B cell (primary cell): ENCODE results near the gene POLR2A. TPM values are rescaled to one million over a fixed set of nuclear protein-coding genes. Genes with fewer than 3 reads are reported as not detected.
A peak's percentile ranks its signal among the peaks of the same experiment; 100 is the strongest.

Experiments
- ATAC-seq: fragments of 200-7000 bp; cut with Tn5 transposase; one replicate; pipeline ENCODE4 v1.10.0; 2021; ENCODE audit warnings: low read depth, mild to moderate bottlenecking, moderate number of reproducible peaks, moderate library complexity
- CTCF ChIA-PET: fragments of 350-600 bp; sonication (Branson Sonifier 250); formaldehyde crosslinking; loops from one replicate; lab custom pipeline; 2021; ENCODE audit warnings: antibody characterized with exemption, inconsistent platforms; lab: Charles Lee
- POLR2A ChIA-PET: fragments of 350-600 bp; sonication (Branson Sonifier 250); formaldehyde crosslinking; loops from one replicate; lab custom pipeline; 2021; ENCODE audit warnings: antibody characterized with exemption; lab: Charles Lee
- DNase-seq: peaks from one replicate; pipeline ENCODE4 v3.0.0; 2013
- H2AFZ ChIP-seq: 2 replicates; pipeline ENCODE4 v1.6.1; 2012; ENCODE audit warnings: mild to moderate bottlenecking, low read depth, low read length; ENCODE audit not compliant: insufficient read depth, poor library complexity, severe bottlenecking
- H3K27ac ChIP-seq, 2 donors: 1 replicate in 1 of 2; 2 replicates in 1 of 2; pipeline ENCODE4 v1.5.1; 2012 to 2013; ENCODE audit warnings: low read length in 2 of 2, mild to moderate bottlenecking in 2 of 2, moderate library complexity in 1 of 2
- H3K27me3 ChIP-seq, 4 experiments: fragments of 200-600 bp in 1 of 4; sonication (generic) in 1 of 4; replicated peaks in 1 of 4; 1 replicate in 2 of 4; 2 replicates in 2 of 4; pipeline versions ENCODE4 v1.6.1 to v1.7.0; 2013 to 2016; ENCODE audit warnings: low read length in 3 of 4, mild to moderate bottlenecking in 2 of 4, mixed read lengths in 1 of 4, moderate library complexity in 1 of 4; ENCODE audit not compliant: insufficient read depth in 4 of 4, control insufficient read depth in 3 of 4; ENCODE audit errors: control extremely low read depth in 1 of 4
- H3K36me3 ChIP-seq, 2 experiments: replicated peaks in 1 of 2; 1 replicate in 1 of 2; 2 replicates in 1 of 2; pipeline versions ENCODE4 v1.6.1 to v1.7.1; 2013; ENCODE audit warnings: low read length in 1 of 2; ENCODE audit not compliant: insufficient read depth in 2 of 2, control insufficient read depth in 1 of 2; ENCODE audit errors: control extremely low read depth in 1 of 2, extremely low read depth in 1 of 2
- H3K4me1 ChIP-seq, 2 donors: fragments of 200-600 bp in 1 of 2; sonication (generic) in 1 of 2; 1 replicate in 1 of 2; 2 replicates in 1 of 2; pipeline versions ENCODE4 v1.5.1 to v1.6.1; 2013 to 2017; ENCODE audit warnings: low read length in 2 of 2; ENCODE audit not compliant: control insufficient read depth in 2 of 2, insufficient read depth in 2 of 2
- H3K4me2 ChIP-seq: replicated peaks from 2 replicates; pipeline ENCODE3; 2012; ENCODE audit warnings: mild to moderate bottlenecking, low read depth, low read length; ENCODE audit not compliant: poor library complexity, severe bottlenecking
- H3K4me3 ChIP-seq, 5 experiments: fragments of 200-600 bp in 1 of 5; sonication (generic) in 1 of 5; 1 replicate in 3 of 5; 2 replicates in 2 of 5; pipeline versions ENCODE4 v1.5.1 to v1.7.0; 2011 to 2016; ENCODE audit warnings: low read length in 4 of 5, mild to moderate bottlenecking in 4 of 5, low read depth in 2 of 5, control low read depth in 1 of 5, moderate library complexity in 1 of 5; ENCODE audit not compliant: insufficient read depth in 1 of 5; ENCODE audit errors: control extremely low read depth in 1 of 5, extremely low read depth in 1 of 5
- H3K79me2 ChIP-seq: fragments of 200-600 bp; sonication (generic); one replicate; pipeline ENCODE4 v1.6.0; 2016; ENCODE audit warnings: low read length; ENCODE audit not compliant: control insufficient read depth, insufficient read depth
- H3K9ac ChIP-seq: fragments of 200-600 bp; sonication (generic); 2 replicates; pipeline ENCODE4 v1.6.1; 2017; ENCODE audit warnings: mild to moderate bottlenecking, low read length, moderate library complexity
- H3K9me3 ChIP-seq, 3 donors: one replicate each; pipeline versions ENCODE4 v1.6.1 to v1.7.1; 2013; ENCODE audit warnings: low read length in 2 of 3; ENCODE audit not compliant: control insufficient read depth in 2 of 3, insufficient read depth in 1 of 3; ENCODE audit errors: control extremely low read depth in 1 of 3
- H4K20me1 ChIP-seq: 2 replicates; pipeline ENCODE4 v1.6.0; 2012; ENCODE audit warnings: mild to moderate bottlenecking, low read length; ENCODE audit not compliant: insufficient read depth, control insufficient read depth, poor library complexity, severe bottlenecking
- H3K27ac Mint-ChIP-seq: one replicate; pipeline ENCODE4 v1.8.0; 2021; ENCODE audit warnings: mixed read lengths
- H3K27me3 Mint-ChIP-seq: one replicate; pipeline ENCODE4 v1.8.0; 2021; ENCODE audit warnings: mixed read lengths
- H3K4me1 Mint-ChIP-seq: one replicate; pipeline ENCODE4 v1.8.0; 2021; ENCODE audit warnings: mixed read lengths
- H3K4me3 Mint-ChIP-seq: one replicate; pipeline ENCODE4 v1.8.0; 2021; ENCODE audit warnings: mixed read lengths
- H3K9me3 Mint-ChIP-seq: one replicate; pipeline ENCODE4 v1.8.0; 2022; ENCODE audit warnings: mixed read lengths; ENCODE audit not compliant: insufficient read depth
- CTCF ChIP-seq: fragments of 200-600 bp; IDR thresholded peaks from one replicate; pipeline ENCODE4 v1.8.0; 2022; ENCODE audit warnings: antibody characterized with exemption, mild to moderate bottlenecking
- EZH2 ChIP-seq: IDR thresholded peaks from 2 replicates; pipeline ENCODE4 v1.6.1; 2012; ENCODE audit warnings: borderline replicate concordance, low read depth, mild to moderate bottlenecking, moderate library complexity, low read length; ENCODE audit not compliant: insufficient read depth, poor library complexity, severe bottlenecking
- WGBS: methylation state at CpG from one replicate; pipeline ENCODE4 v1.1.5; 2013; ENCODE audit warnings: missing lambda C conversion rate; ENCODE audit not compliant: insufficient coverage; 5-methylcytosine and 5-hydroxymethylcytosine counted together
- intact Hi-C: fragments of 100-400 bp; cut with micrococcal nuclease; formaldehyde crosslinking; loops from one replicate; pipeline ENCODE4 v1.10.0; 2022
- polyA plus RNA-seq: library from polyadenylated mRNA; depleted of rRNA; stranded (reverse); fragments of >200 nt; gene quantifications from 2 replicates; pipeline ENCODE4 v1.2.3, GENCODE V29; 2012
- total RNA-seq, 2 donors: library from RNA; stranded (reverse); fragments of 120-200 nt in 1 of 2; gene quantifications; 1 replicate in 1 of 2; 2 replicates in 1 of 2; pipeline versions ENCODE4 v1.2.3 to v1.2.4, GENCODE V29; 2013 to 2022

The POLR2A gene
- total and polyA plus RNA-seq, 2 donors (not counting 1 experiment from before 2014, with no cell fraction given): 56.5 to 225 TPM

- H2AFZ ChIP-seq: peak overlapping the region; percentile 47
- H3K4me3 ChIP-seq: peak overlapping the region in 3 of 5 experiments; percentile 41 to 53 (median 44)
Observed at GRCh38 chr17:7445619-7445968, 38.6 kb upstream of the POLR2A start.

More at GRCh38 chr17:7445619-7445968, 38.6 kb upstream of the POLR2A start:
- Histone ChIP-seq H3K4me1 (peaks cover 27 to 34% of the 10 kb centered on the region in 2 donors), H3K27me3 (peaks cover 0 to 71% (median 48%) of the 10 kb centered on the region in 4 experiments), H3K27ac (no peak overlapping the region), H3K4me2 (peak overlapping the region; percentile 87), H3K9me3 (peaks cover 0 to 22% (median 0%) of the 10 kb centered on the region in 3 donors), H4K20me1 (peaks cover 2% of the 10 kb centered on the region), H3K79me2 (no peaks in the 10 kb centered on the region), H3K9ac (peak overlapping the region; percentile 53), H3K36me3 (no peaks in the 10 kb centered on the region)
- WGBS: 6% methylated on average over 14 of the region's 16 CpGs
- POLR2A ChIA-PET: interaction anchor here (0.6 to 0.9 kb wide), 3 partner anchors 9 to 366 kb away, joined by 3 to 4 read pairs (median 3); partner anchors contain the start of gene CLEC10A
- CTCF ChIA-PET: interaction anchor here (0.6 to 3.8 kb wide), 6 partner anchors 9 to 115 kb away, joined by 3 to 17 read pairs (median 4); partner anchors contain the start of genes SENP3 and TMEM102
- intact Hi-C loops: no loop called here
- TF ChIP-seq CTCF (no peak), EZH2 (no peak)
- Mint-ChIP-seq H3K27ac (peak overlapping the region; percentile 15), H3K9me3 (no peaks in the 10 kb centered on the region), H3K27me3 (peaks cover 69% of the 10 kb centered on the region), H3K4me1 (peaks cover 23% of the 10 kb centered on the region), H3K4me3 (peak overlapping the region; percentile 84)
- peak; percentile 59 for ATAC-seq
- peak; percentile 53 for DNase-seq
